Mammary epithelial cell (primary cell): Measurements from ENCODE around the gene MCM9.

Experiments used
- CTCF ChIP-seq, 2 donors: IDR thresholded peaks in 1 of 2; conservative IDR thresholded peaks in 1 of 2; 2 replicates each; pipeline ENCODE4 v1.5.1; 2011 to 2012; ENCODE audit warnings: inconsistent platforms in 2 of 2, low read length in 2 of 2, mild to moderate bottlenecking in 2 of 2, control low read depth in 1 of 2, low read depth in 1 of 2; ENCODE audit not compliant: insufficient read depth in 1 of 2; ENCODE audit errors: extremely low read depth in 1 of 2
- EZH2 ChIP-seq: IDR thresholded peaks from 2 replicates; pipeline ENCODE4 v1.6.1; 2012; ENCODE audit warnings: low read length, inconsistent platforms, borderline replicate concordance

GRCh38 chr6:118953391-118953790 is 18.4 kb upstream of the MCM9 start:
- TF ChIP-seq CTCF (conservative IDR thresholded peaks at IDR 0.05 in 1 of 2, IDR thresholded peaks at IDR 0.05 in 1 of 2; ENCODE audit: extremely low read depth in 1 of 2, insufficient read depth in 1 of 2, low read depth in 1 of 2, low read length in 2 of 2) = no peak
- no peak for TF ChIP-seq EZH2
